Activated naive CD4-positive, alpha-beta T cell treated with anti-CD3 and anti-CD28 coated beads, Interleukin-2, amount 50 U/mL, for 24 hours (primary cell): ENCODE data around the gene GZMA.
"Not testable (repeated sequence)": the region's sequence is repeated elsewhere in the genome, so short reads cannot be mapped to it uniquely, and the experiment has no call there.

ENCODE experiments used
- H3K27ac Mint-ChIP-seq: one replicate; pipeline ENCODE4 v1.8.0; 2021; ENCODE audit warnings: mild to moderate bottlenecking, mixed read lengths
- H3K27me3 Mint-ChIP-seq: one replicate; pipeline ENCODE4 v1.8.0; 2021; ENCODE audit warnings: mixed read lengths
- H3K36me3 Mint-ChIP-seq: one replicate; pipeline ENCODE4 v1.8.0; 2021; ENCODE audit warnings: mixed read lengths
- H3K4me1 Mint-ChIP-seq: one replicate; pipeline ENCODE4 v1.8.0; 2021; ENCODE audit warnings: mixed read lengths
- H3K4me3 Mint-ChIP-seq: one replicate; pipeline ENCODE4 v1.8.0; 2021; ENCODE audit warnings: mild to moderate bottlenecking, mixed read lengths
- H3K9me3 Mint-ChIP-seq: one replicate; pipeline ENCODE4 v1.8.0; 2021; ENCODE audit warnings: mixed read lengths

The GZMA gene

GRCh38 chr5:55101148-55101547 is 1.3 kb upstream of the GZMA start:
- peaks cover 22% of the 10 kb centered on the region for H3K9me3 Mint-ChIP-seq
- peaks cover 18% of the 10 kb centered on the region for H3K36me3 Mint-ChIP-seq
- peaks cover 94% of the 10 kb centered on the region for H3K4me1 Mint-ChIP-seq
- peak overlapping the region; percentile 89 for H3K4me3 Mint-ChIP-seq
- not testable (repeated sequence) for H3K27ac Mint-ChIP-seq, H3K27me3 Mint-ChIP-seq

- H3K36me3 Mint-ChIP-seq, result peaks cover 21% of the 10 kb centered on the region
- peak overlapping the region; percentile 91 for H3K27ac Mint-ChIP-seq
- no peaks in the 10 kb centered on the region for H3K27me3 Mint-ChIP-seq
- peaks cover 93% of the 10 kb centered on the region for H3K4me1 Mint-ChIP-seq
- H3K4me3 Mint-ChIP-seq, result peak overlapping the region; percentile 89
- H3K9me3 Mint-ChIP-seq, result peaks cover 22% of the 10 kb centered on the region
Observed at GRCh38 chr5:55101556-55102276, 730 bp upstream of the GZMA start.

- H3K4me1 Mint-ChIP-seq, result peaks cover 68% of the 10 kb centered on the region
- peaks cover 9% of the 10 kb centered on the region for H3K9me3 Mint-ChIP-seq
- peak overlapping the region; percentile 21 for H3K27ac Mint-ChIP-seq
- H3K27me3 Mint-ChIP-seq, result no peaks in the 10 kb centered on the region
- peak overlapping the region; percentile 75 for H3K4me3 Mint-ChIP-seq
- peaks cover 8% of the 10 kb centered on the region for H3K36me3 Mint-ChIP-seq
Observed at GRCh38 chr5:55104036-55104772, 1.8 kb downstream of the GZMA start.

- peaks cover 2% of the 10 kb centered on the region for H3K36me3 Mint-ChIP-seq
- no peak overlapping the region for H3K27ac Mint-ChIP-seq
- H3K27me3 Mint-ChIP-seq, result no peaks in the 10 kb centered on the region
- H3K4me1 Mint-ChIP-seq, result peaks cover 59% of the 10 kb centered on the region
- peak overlapping the region; percentile 75 for H3K4me3 Mint-ChIP-seq
- H3K9me3 Mint-ChIP-seq, result no peaks in the 10 kb centered on the region
Observed at GRCh38 chr5:55104946-55105701, 2.7 kb downstream of the GZMA start.

- not testable (repeated sequence) for H3K9me3 Mint-ChIP-seq, H3K36me3 Mint-ChIP-seq, H3K27me3 Mint-ChIP-seq, H3K4me3 Mint-ChIP-seq, H3K27ac Mint-ChIP-seq
- H3K4me1 Mint-ChIP-seq, result peaks cover 51% of the 10 kb centered on the region
Observed at GRCh38 chr5:55105976-55106375, 3.5 kb downstream of the GZMA start.

- Mint-ChIP-seq H3K9me3 (no peaks in the 10 kb centered on the region), H3K4me1 (peaks cover 39% of the 10 kb centered on the region), H3K36me3 (peaks cover 2% of the 10 kb centered on the region), H3K27ac (no peak overlapping the region), H3K27me3 (no peaks in the 10 kb centered on the region), H3K4me3 (no peak overlapping the region)
Observed at GRCh38 chr5:55108661-55109060, 6.2 kb downstream of the GZMA start.

- H3K9me3 Mint-ChIP-seq, result no peaks in the 10 kb centered on the region
- no peaks in the 10 kb centered on the region for H3K27me3 Mint-ChIP-seq
- H3K4me3 Mint-ChIP-seq, result no peak overlapping the region
- no peak overlapping the region for H3K27ac Mint-ChIP-seq
- H3K36me3 Mint-ChIP-seq, result peaks cover 2% of the 10 kb centered on the region
- peaks cover 28% of the 10 kb centered on the region for H3K4me1 Mint-ChIP-seq
Observed at GRCh38 chr5:55110217-55110616, 7.8 kb downstream of the GZMA start.

GRCh38 chr5:55113327-55113726 is 10.9 kb downstream of the GZMA start:
- H3K27ac Mint-ChIP-seq, result no peak overlapping the region
- peaks cover 20% of the 10 kb centered on the region for H3K4me1 Mint-ChIP-seq
- H3K27me3 Mint-ChIP-seq, result no peaks in the 10 kb centered on the region
- H3K36me3 Mint-ChIP-seq, result no peaks in the 10 kb centered on the region
- no peaks in the 10 kb centered on the region for H3K9me3 Mint-ChIP-seq
- H3K4me3 Mint-ChIP-seq, result no peak overlapping the region

GRCh38 chr5:55114061-55114460 is 11.6 kb downstream of the GZMA start:
- Mint-ChIP-seq H3K9me3 (no peaks in the 10 kb centered on the region), H3K4me1 (peaks cover 20% of the 10 kb centered on the region), H3K36me3 (no peaks in the 10 kb centered on the region), H3K4me3 (no peak overlapping the region), H3K27me3 (no peaks in the 10 kb centered on the region), H3K27ac (no peak overlapping the region)

- no peak overlapping the region for H3K27ac Mint-ChIP-seq
- H3K4me1 Mint-ChIP-seq, result peaks cover 3% of the 10 kb centered on the region
- peaks cover 2% of the 10 kb centered on the region for H3K36me3 Mint-ChIP-seq
- H3K27me3 Mint-ChIP-seq, result no peaks in the 10 kb centered on the region
- no peaks in the 10 kb centered on the region for H3K9me3 Mint-ChIP-seq
- H3K4me3 Mint-ChIP-seq, result no peak overlapping the region
Observed at GRCh38 chr5:55123365-55123764, 20.9 kb downstream of the GZMA start.

GRCh38 chr5:55134053-55134722 is 31.7 kb downstream of the GZMA start:
- Mint-ChIP-seq H3K27ac (no peak overlapping the region), H3K4me1 (peaks cover 18% of the 10 kb centered on the region), H3K9me3 (peaks cover 13% of the 10 kb centered on the region), H3K36me3 (peaks cover 14% of the 10 kb centered on the region), H3K4me3 (no peak overlapping the region), H3K27me3 (no peaks in the 10 kb centered on the region)

- H3K27me3 Mint-ChIP-seq, result no peaks in the 10 kb centered on the region
- H3K9me3 Mint-ChIP-seq, result peaks cover 7% of the 10 kb centered on the region
- H3K27ac Mint-ChIP-seq, result no peak overlapping the region
- no peak overlapping the region for H3K4me3 Mint-ChIP-seq
- peaks cover 23% of the 10 kb centered on the region for H3K4me1 Mint-ChIP-seq
- H3K36me3 Mint-ChIP-seq, result peaks cover 3% of the 10 kb centered on the region
Observed at GRCh38 chr5:55136521-55136920, 34.1 kb downstream of the GZMA start.

- Mint-ChIP-seq H3K36me3 (no peaks in the 10 kb centered on the region), H3K27ac (no peak overlapping the region), H3K9me3 (no peaks in the 10 kb centered on the region), H3K27me3 (no peaks in the 10 kb centered on the region), H3K4me3 (no peak overlapping the region), H3K4me1 (peaks cover 19% of the 10 kb centered on the region)
Observed at GRCh38 chr5:55140908-55141665, 38.6 kb downstream of the GZMA start.

- no peaks in the 10 kb centered on the region for H3K36me3 Mint-ChIP-seq
- no peak overlapping the region for H3K27ac Mint-ChIP-seq
- H3K4me1 Mint-ChIP-seq, result peaks cover 26% of the 10 kb centered on the region
- no peaks in the 10 kb centered on the region for H3K9me3 Mint-ChIP-seq
- H3K4me3 Mint-ChIP-seq, result no peak overlapping the region
- H3K27me3 Mint-ChIP-seq, result no peaks in the 10 kb centered on the region
Observed at GRCh38 chr5:55141945-55142690, 39.7 kb downstream of the GZMA start.
